ENCODE data around the gene CD300H.

CD300H gene

GRCh38 chr17:74599448-74599939, 32.2 kb upstream of the CD300H start:
- Histone ChIP-seq H3K4me1 (ENCODE audit: control insufficient read depth, insufficient read depth, low read length) (no peaks in the 10 kb centered on the region), H3K9ac (ENCODE audit: low read length) (no peak overlapping the region), H3K27me3 (ENCODE audit: control insufficient read depth, insufficient read depth, low read length) (peaks cover 6% of the 10 kb centered on the region), H3K4me3 (ENCODE audit: low read length) (no peak overlapping the region), H3K27ac (ENCODE audit: low read depth, low read length) (no peak overlapping the region), H3K36me3 (ENCODE audit: control insufficient read depth, insufficient read depth, low read length) (no peaks in the 10 kb centered on the region)

- no peaks in the 10 kb centered on the region for H3K36me3 ChIP-seq (ENCODE audit: control insufficient read depth, insufficient read depth, low read length)
- no peak overlapping the region for H3K9ac ChIP-seq (ENCODE audit: low read length)
- H3K27me3 ChIP-seq (ENCODE audit: control insufficient read depth, insufficient read depth, low read length), result peaks cover 6% of the 10 kb centered on the region
- no peak overlapping the region for H3K4me3 ChIP-seq (ENCODE audit: low read length)
- no peak overlapping the region for H3K27ac ChIP-seq (ENCODE audit: low read depth, low read length)
- no peaks in the 10 kb centered on the region for H3K4me1 ChIP-seq (ENCODE audit: control insufficient read depth, insufficient read depth, low read length)
Measured at GRCh38 chr17:74599023-74599399, 31.7 kb upstream of the CD300H start.

GRCh38 chr17:74598346-74599022, 31.2 kb upstream of the CD300H start:
- no peak overlapping the region for H3K4me3 ChIP-seq (ENCODE audit: low read length)
- H3K27me3 ChIP-seq (ENCODE audit: control insufficient read depth, insufficient read depth, low read length), result peaks cover 6% of the 10 kb centered on the region
- no peak overlapping the region for H3K27ac ChIP-seq (ENCODE audit: low read depth, low read length)
- H3K36me3 ChIP-seq (ENCODE audit: control insufficient read depth, insufficient read depth, low read length), result no peaks in the 10 kb centered on the region
- no peaks in the 10 kb centered on the region for H3K4me1 ChIP-seq (ENCODE audit: control insufficient read depth, insufficient read depth, low read length)
- no peak overlapping the region for H3K9ac ChIP-seq (ENCODE audit: low read length)

GRCh38 chr17:74597069-74597790, 29.9 kb upstream of the CD300H start:
- Histone ChIP-seq H3K4me3 (ENCODE audit: low read length) (no peak overlapping the region), H3K36me3 (ENCODE audit: control insufficient read depth, insufficient read depth, low read length) (no peaks in the 10 kb centered on the region), H3K9ac (ENCODE audit: low read length) (no peak overlapping the region), H3K4me1 (ENCODE audit: control insufficient read depth, insufficient read depth, low read length) (no peaks in the 10 kb centered on the region), H3K27ac (ENCODE audit: low read depth, low read length) (no peak overlapping the region), H3K27me3 (ENCODE audit: control insufficient read depth, insufficient read depth, low read length) (peaks cover 6% of the 10 kb centered on the region)

GRCh38 chr17:74595037-74595750, 27.9 kb upstream of the CD300H start:
- Histone ChIP-seq H3K27me3 (ENCODE audit: control insufficient read depth, insufficient read depth, low read length) (peaks cover 6% of the 10 kb centered on the region), H3K9ac (ENCODE audit: low read length) (no peak overlapping the region), H3K4me3 (ENCODE audit: low read length) (no peak overlapping the region), H3K27ac (ENCODE audit: low read depth, low read length) (no peak overlapping the region), H3K4me1 (ENCODE audit: control insufficient read depth, insufficient read depth, low read length) (no peaks in the 10 kb centered on the region), H3K36me3 (ENCODE audit: control insufficient read depth, insufficient read depth, low read length) (no peaks in the 10 kb centered on the region)

GRCh38 chr17:74592087-74592990, 25.0 kb upstream of the CD300H start, which contains the start of gene CD300LD:
Gene CD300LD (minus strand): TSS chr17:74592283. CDS start chr17:74592202, 81 bp downstream.
- H3K4me3 ChIP-seq (ENCODE audit: low read length), result no peak within 1 kb of the TSS
- H3K9ac ChIP-seq (ENCODE audit: low read length), result no peak within 1 kb of the TSS
- H3K4me1 ChIP-seq (ENCODE audit: control insufficient read depth, insufficient read depth, low read length), result no peaks in the 10 kb centered on the region
- H3K36me3 ChIP-seq (ENCODE audit: control insufficient read depth, insufficient read depth, low read length), result no peaks in the 10 kb centered on the region
- no peaks in the 10 kb centered on the region for H3K27me3 ChIP-seq (ENCODE audit: control insufficient read depth, insufficient read depth, low read length)
- no peak within 1 kb of the TSS for H3K27ac ChIP-seq (ENCODE audit: low read depth, low read length)

GRCh38 chr17:74591503-74591902, 24.2 kb upstream of the CD300H start:
- no peaks in the 10 kb centered on the region for H3K27me3 ChIP-seq (ENCODE audit: control insufficient read depth, insufficient read depth, low read length)
- no peaks in the 10 kb centered on the region for H3K4me1 ChIP-seq (ENCODE audit: control insufficient read depth, insufficient read depth, low read length)
- no peak overlapping the region for H3K9ac ChIP-seq (ENCODE audit: low read length)
- H3K36me3 ChIP-seq (ENCODE audit: control insufficient read depth, insufficient read depth, low read length), result no peaks in the 10 kb centered on the region
- no peak overlapping the region for H3K4me3 ChIP-seq (ENCODE audit: low read length)
- no peak overlapping the region for H3K27ac ChIP-seq (ENCODE audit: low read depth, low read length)

GRCh38 chr17:74585711-74586110, 18.4 kb upstream of the CD300H start:
- Histone ChIP-seq H3K27me3 (ENCODE audit: control insufficient read depth, insufficient read depth, low read length) (no peaks in the 10 kb centered on the region), H3K36me3 (ENCODE audit: control insufficient read depth, insufficient read depth, low read length) (no peaks in the 10 kb centered on the region), H3K4me3 (ENCODE audit: low read length) (no peak overlapping the region), H3K4me1 (ENCODE audit: control insufficient read depth, insufficient read depth, low read length) (no peaks in the 10 kb centered on the region), H3K9ac (ENCODE audit: low read length) (no peak overlapping the region), H3K27ac (ENCODE audit: low read depth, low read length) (no peak overlapping the region)

GRCh38 chr17:74584292-74585060, 17.2 kb upstream of the CD300H start:
- H3K4me3 ChIP-seq (ENCODE audit: low read length), result no peak overlapping the region

GRCh38 chr17:74582633-74583032, 15.3 kb upstream of the CD300H start:
- Histone ChIP-seq H3K27me3 (ENCODE audit: control insufficient read depth, insufficient read depth, low read length) (no peaks in the 10 kb centered on the region), H3K36me3 (ENCODE audit: control insufficient read depth, insufficient read depth, low read length) (no peaks in the 10 kb centered on the region), H3K4me3 (ENCODE audit: low read length) (no peak overlapping the region), H3K9ac (ENCODE audit: low read length) (no peak overlapping the region), H3K27ac (ENCODE audit: low read depth, low read length) (no peak overlapping the region), H3K4me1 (ENCODE audit: control insufficient read depth, insufficient read depth, low read length) (no peaks in the 10 kb centered on the region)

More at GRCh38 chr17:74584292-74585060, 17.2 kb upstream of the CD300H start:
- no peak overlapping the region for H3K9ac ChIP-seq (ENCODE audit: low read length)
- H3K27ac ChIP-seq (ENCODE audit: low read depth, low read length), result no peak overlapping the region
- no peaks in the 10 kb centered on the region for H3K4me1 ChIP-seq (ENCODE audit: control insufficient read depth, insufficient read depth, low read length)
- H3K27me3 ChIP-seq (ENCODE audit: control insufficient read depth, insufficient read depth, low read length), result no peaks in the 10 kb centered on the region
- no peaks in the 10 kb centered on the region for H3K36me3 ChIP-seq (ENCODE audit: control insufficient read depth, insufficient read depth, low read length)

- Histone ChIP-seq H3K9ac (ENCODE audit: low read length) (no peak overlapping the region), H3K4me1 (ENCODE audit: control insufficient read depth, insufficient read depth, low read length) (no peaks in the 10 kb centered on the region), H3K36me3 (ENCODE audit: control insufficient read depth, insufficient read depth, low read length) (no peaks in the 10 kb centered on the region), H3K27ac (ENCODE audit: low read depth, low read length) (no peak overlapping the region), H3K4me3 (ENCODE audit: low read length) (no peak overlapping the region), H3K27me3 (ENCODE audit: control insufficient read depth, insufficient read depth, low read length) (no peaks in the 10 kb centered on the region)
Measured at GRCh38 chr17:74579900-74580299, 12.6 kb upstream of the CD300H start.
